HepG2 (cell line): ENCODE data around the gene HDAC3. TPM values are rescaled to one million over a fixed set of nuclear protein-coding genes. Genes with fewer than 3 reads are reported as not detected.

Experiments used
- ARNTL ChIP-seq: sonication (generic); formaldehyde crosslinking; IDR thresholded peaks from 2 replicates; pipeline ENCODE4 v1.4.0; 2020; ENCODE audit warnings: mild to moderate bottlenecking, missing genetic modification reagents
- CAMTA2 ChIP-seq: sonication (generic); formaldehyde crosslinking; IDR thresholded peaks from 2 replicates; pipeline ENCODE4 v1.4.0; 2020; ENCODE audit warnings: mild to moderate bottlenecking, missing genetic modification reagents, borderline replicate concordance
- EED ChIP-seq: sonication (generic); formaldehyde crosslinking; IDR thresholded peaks from 2 replicates; pipeline ENCODE4 v1.5.0; 2020; ENCODE audit warnings: mild to moderate bottlenecking, missing genetic modification reagents
- HDAC6 ChIP-seq: fragments of 200-600 bp; sonication (generic); IDR thresholded peaks from 2 replicates; pipeline ENCODE4 v1.7.0; 2017; ENCODE audit warnings: mild to moderate bottlenecking, antibody characterized with exemption, low read length, low read depth
- MED1 ChIP-seq: sonication (generic); formaldehyde crosslinking; IDR thresholded peaks from 2 replicates; pipeline ENCODE4 v1.4.0; 2020; ENCODE audit warnings: missing genetic modification reagents
- MTERF4 ChIP-seq: sonication (generic); formaldehyde crosslinking; IDR thresholded peaks from 2 replicates; pipeline ENCODE4 v1.8.0; 2023; ENCODE audit warnings: mild to moderate bottlenecking, missing genetic modification reagents
- PAXIP1 ChIP-seq: sonication (generic); formaldehyde crosslinking; conservative IDR thresholded peaks from 2 replicates; pipeline ENCODE4 v1.4.0; 2020; ENCODE audit warnings: mild to moderate bottlenecking, missing genetic modification reagents, moderate library complexity
- PBX2 ChIP-seq: IDR thresholded peaks from 2 replicates; pipeline ENCODE4 v1.6.1; 2016; ENCODE audit warnings: control low read depth
- POLR2G ChIP-seq: fragments of 200-400 bp; formaldehyde crosslinking; IDR thresholded peaks from 2 replicates; pipeline ENCODE4 v1.6.1; 2018; ENCODE audit warnings: mild to moderate bottlenecking, low read depth, low read length, moderate library complexity
- RBAK ChIP-seq: sonication (generic); formaldehyde crosslinking; IDR thresholded peaks from 2 replicates; pipeline ENCODE4 v1.5.1; 2020; ENCODE audit warnings: mild to moderate bottlenecking, missing genetic modification reagents
- SMAD1 ChIP-seq: sonication (generic); formaldehyde crosslinking; IDR thresholded peaks from 2 replicates; pipeline ENCODE4 v1.4.0; 2020; ENCODE audit warnings: missing genetic modification reagents, low read depth, mild to moderate bottlenecking, borderline replicate concordance
- SUZ12 ChIP-seq: fragments of 150-350 bp; IDR thresholded peaks from 2 replicates; pipeline ENCODE4 v1.6.1; 2014; ENCODE audit warnings: low read depth, low read length
- YY1 ChIP-seq: IDR thresholded peaks from 2 replicates; pipeline ENCODE4 v1.6.1; 2011; ENCODE audit warnings: low read length, low read depth, moderate library complexity, mild to moderate bottlenecking; ENCODE audit not compliant: insufficient read depth, insufficient replicate concordance
- ZBTB14 ChIP-seq: sonication (generic); formaldehyde crosslinking; IDR thresholded peaks from 2 replicates; pipeline ENCODE4 v1.4.0; 2020; ENCODE audit warnings: missing genetic modification reagents
- ZBTB25 ChIP-seq: IDR thresholded peaks from 2 replicates; pipeline ENCODE4 v1.6.1; 2018; ENCODE audit warnings: missing genetic modification reagents
- ZBTB8A ChIP-seq: sonication (generic); formaldehyde crosslinking; IDR thresholded peaks from 2 replicates; pipeline ENCODE4 v1.4.0; 2020; ENCODE audit warnings: mild to moderate bottlenecking, low read depth, missing genetic modification reagents, borderline replicate concordance
- ZFP36 ChIP-seq: fragments of 150-350 bp; IDR thresholded peaks from 2 replicates; pipeline ENCODE4 v1.6.1; 2018; ENCODE audit warnings: borderline replicate concordance, low read length, low read depth; ENCODE audit not compliant: partially characterized antibody
- ZNF124 ChIP-seq: sonication (generic); formaldehyde crosslinking; IDR thresholded peaks from 2 replicates; pipeline ENCODE4 v1.4.0; 2020; ENCODE audit warnings: missing genetic modification reagents
- ZNF251 ChIP-seq: sonication (generic); formaldehyde crosslinking; IDR thresholded peaks from 2 replicates; pipeline ENCODE4 v1.9.0; 2021; ENCODE audit warnings: mild to moderate bottlenecking, missing genetic modification reagents
- ZNF737 ChIP-seq: sonication (generic); formaldehyde crosslinking; IDR thresholded peaks from 2 replicates; pipeline ENCODE4 v1.5.0; 2020; ENCODE audit warnings: missing genetic modification reagents, mild to moderate bottlenecking, borderline replicate concordance
- polyA plus RNA-seq, 8 experiments: library from polyadenylated mRNA; depleted of rRNA in 3 of 8; stranded (reverse) in 7 of 8; unstranded in 1 of 8; fragments of >200 nt; fragmentation: Illumina TruSeq in 4 of 8; extraction: Trizol in 4 of 8; gene quantifications; 2 replicates each; pipeline versions ENCODE4 v1.2.1 to v1.2.3, GENCODE V29; 2011 to 2016; ENCODE audit warnings: low read depth in 4 of 8, missing spikeins in 1 of 8, mixed read lengths in 1 of 8; ENCODE audit not compliant: insufficient read depth in 1 of 8
- total RNA-seq, 5 experiments: library from RNA; depleted of rRNA; stranded (reverse); fragments of >200 nt; fragmentation: Illumina TruSeq; extraction: Trizol; gene quantifications; 2 replicates each; pipeline ENCODE4 v1.2.3, GENCODE V29; 2016; ENCODE audit warnings: low read depth in 1 of 5

HDAC3 gene
- total and polyA plus RNA-seq, 2 of the 13 experiments (the other 11 are each of a cell fraction or from before 2014, with no cell fraction given): 84.0 to 94.1 TPM

- TF ChIP-seq HDAC6: no peak
- no peak for TF ChIP-seq ZBTB14
- no peak for TF ChIP-seq SUZ12
- no peak for TF ChIP-seq ZBTB25 (CRISPR knock-in tag)
- TF ChIP-seq SMAD1 (CRISPR knock-in tag): no peak
- TF ChIP-seq RBAK: no peak
- TF ChIP-seq CAMTA2: no peak
- no peak for TF ChIP-seq ZNF737
- TF ChIP-seq POLR2G: peak; percentile 81
- no peak for TF ChIP-seq ARNTL
- TF ChIP-seq MTERF4 (CRISPR knock-in tag): no peak
- TF ChIP-seq PBX2 (CRISPR knock-in tag): no peak
- peak; percentile 37; the same call in 1 of the 2 replicates for TF ChIP-seq PAXIP1 (CRISPR knock-in tag)
- TF ChIP-seq YY1: peak; percentile 23
- no peak for TF ChIP-seq MED1 (CRISPR knock-in tag)
- TF ChIP-seq EED (CRISPR knock-in tag): no peak
- TF ChIP-seq ZBTB8A (CRISPR knock-in tag): no peak
- no peak for TF ChIP-seq ZFP36
- TF ChIP-seq ZNF251 (CRISPR knock-in tag): no peak
- TF ChIP-seq ZNF124: no peak
Measured at GRCh38 chr5:141650851-141651727, 14.4 kb upstream of the HDAC3 start, which contains the start of gene FCHSD1 (continued).
